ENCODE measurements around the gene CLDN9.

- TF ChIP-seq CTCF (IDR thresholded peaks at IDR 0.05 in 8 of 11, conservative IDR thresholded peaks at IDR 0.05 in 3 of 11) (no peak), POLR2AphosphoS5 (IDR thresholded peaks at IDR 0.05) (no peak), POLR2A (IDR thresholded peaks at IDR 0.05) (no peak)
Measured at GRCh38 chr16:3012246-3012645, 477 bp upstream of the CLDN9 start.

Data from spleen (tissue), 7 donors.